CD4-positive, alpha-beta T cell (primary cell): ENCODE results near the gene RAB44. TPM values are rescaled to one million over a fixed set of nuclear protein-coding genes. Genes with fewer than 3 reads are reported as not detected.
A peak's percentile ranks its signal among the peaks of the same experiment; 100 is the strongest.

Source experiments
- ATAC-seq: fragments of 200-7000 bp; cut with Tn5 transposase; one replicate; pipeline ENCODE4 v1.10.0; 2022; ENCODE audit warnings: mild to moderate bottlenecking; ENCODE audit not compliant: poor library complexity
- CTCF ChIA-PET: fragments of 350-600 bp; sonication (Branson Sonifier 250); formaldehyde crosslinking; loops from one replicate; lab custom pipeline; 2021; ENCODE audit warnings: antibody characterized with exemption, inconsistent platforms; lab: Charles Lee
- POLR2A ChIA-PET: fragments of 350-600 bp; sonication (Branson Sonifier 250); formaldehyde crosslinking; loops from one replicate; lab custom pipeline; 2021; ENCODE audit warnings: antibody characterized with exemption, inconsistent platforms; lab: Charles Lee
- DNase-seq, 14 experiments: peaks; one replicate each; pipeline ENCODE4 v3.0.0-alpha.2; 2013 to 2020; ENCODE audit warnings: mixed read lengths in 2 of 14
- H3K27ac ChIP-seq, 2 donors: one replicate each; pipeline versions ENCODE4 v1.5.1 to v1.7.0; 2013; ENCODE audit warnings: low read length in 2 of 2, low read depth in 1 of 2, mild to moderate bottlenecking in 1 of 2
- H3K27me3 ChIP-seq, 2 experiments: 1 replicate in 1 of 2; 2 replicates in 1 of 2; pipeline versions ENCODE4 v1.6.1 to v1.7.0; 2013; ENCODE audit warnings: low read length in 2 of 2, control low read depth in 1 of 2, mild to moderate bottlenecking in 1 of 2, moderate library complexity in 1 of 2; ENCODE audit not compliant: insufficient read depth in 2 of 2, control insufficient read depth in 1 of 2
- H3K36me3 ChIP-seq: one replicate; pipeline ENCODE4 v1.6.1; 2013; ENCODE audit warnings: low read length, control low read depth; ENCODE audit not compliant: insufficient read depth
- H3K4me1 ChIP-seq: one replicate; pipeline ENCODE4 v1.6.1; 2013; ENCODE audit warnings: low read length, control low read depth; ENCODE audit not compliant: insufficient read depth
- H3K4me3 ChIP-seq: one replicate; pipeline ENCODE4 v1.5.1; 2013; ENCODE audit warnings: mild to moderate bottlenecking, low read length, moderate library complexity
- H3K9me3 ChIP-seq, 2 experiments: 1 replicate in 1 of 2; 2 replicates in 1 of 2; pipeline versions ENCODE4 v1.6.1 to v1.7.0; 2013; ENCODE audit warnings: low read length in 2 of 2, mild to moderate bottlenecking in 2 of 2, control low read depth in 1 of 2, moderate library complexity in 1 of 2; ENCODE audit not compliant: control insufficient read depth in 1 of 2, insufficient read depth in 1 of 2
- H3K27ac Mint-ChIP-seq: one replicate; pipeline ENCODE4 v1.8.0; 2020; ENCODE audit warnings: mixed read lengths
- H3K27me3 Mint-ChIP-seq: one replicate; pipeline ENCODE4 v1.8.0; 2021; ENCODE audit warnings: mixed read lengths
- H3K36me3 Mint-ChIP-seq: one replicate; pipeline ENCODE4 v1.8.0; 2021; ENCODE audit warnings: low read depth, mixed read lengths
- H3K4me1 Mint-ChIP-seq: one replicate; pipeline ENCODE4 v1.8.0; 2021; ENCODE audit warnings: low read depth, mixed read lengths
- H3K4me3 Mint-ChIP-seq: one replicate; pipeline ENCODE4 v1.8.0; 2020; ENCODE audit warnings: mild to moderate bottlenecking, mixed read lengths
- H3K9me3 Mint-ChIP-seq: one replicate; pipeline ENCODE4 v1.8.0; 2020; ENCODE audit warnings: mixed read lengths
- CTCF ChIP-seq: fragments of 200-600 bp; IDR thresholded peaks from one replicate; pipeline ENCODE4 v1.8.0; 2022; ENCODE audit warnings: antibody characterized with exemption, mild to moderate bottlenecking
- intact Hi-C, 2 experiments: fragments of 100-400 bp; cut with DNase I in 1 of 2; cut with micrococcal nuclease in 1 of 2; formaldehyde crosslinking; loops; one replicate each; pipeline versions ENCODE4 v1.15.1 to v1.9.0; 2023 to 2025; cut with DNase I, micrococcal nuclease
- total RNA-seq, 174 experiments: library from RNA in 2 of 174; stranded (reverse) in 2 of 174; gene quantifications; one replicate each; pipeline ENCODE4 v1.2.3 and lab custom pipeline; 2021 to 2026

The RAB44 gene
- total RNA-seq, 2 experiments from 2014 or later, result 0.22 TPM

- Histone ChIP-seq H3K27ac (no peak overlapping the region), H3K9me3 (no peaks in the 10 kb centered on the region), H3K4me1 (peaks cover 49% of the 10 kb centered on the region), H3K36me3 (no peaks in the 10 kb centered on the region), H3K27me3 (no peaks in the 10 kb centered on the region), H3K4me3 (no peak overlapping the region)
- H3K4me3 Mint-ChIP-seq, result no peak overlapping the region
- no peaks in the 10 kb centered on the region for H3K27me3 Mint-ChIP-seq
- DNase-seq, result peak; percentile 58 to 88 (median 76)
- H3K36me3 Mint-ChIP-seq, result no peaks in the 10 kb centered on the region
- TF ChIP-seq CTCF, result peak; percentile 98
- CTCF ChIA-PET, result interaction anchor here (0.5 to 2.3 kb wide), 24 partner anchors 9 to 337 kb away, joined by 3 to 22 read pairs (median 4); partner anchors contain the start of genes CDKN1A and MTCH1
- H3K4me1 Mint-ChIP-seq, result peaks cover 46% of the 10 kb centered on the region
- no peak overlapping the region for H3K27ac Mint-ChIP-seq
- no peaks in the 10 kb centered on the region for H3K9me3 Mint-ChIP-seq
- intact Hi-C loops, result loop anchor here (1.0 to 5.0 kb wide), 4 partner anchors 82 to 336 kb away; partner anchors contain the start of gene CDKN1A (in 1 of the 2)
- POLR2A ChIA-PET, result interaction anchor here (0.6 to 1.5 kb wide), 5 partner anchors 12 to 423 kb away, joined by 3 read pairs; no protein-coding TSS in a partner anchor
- ATAC-seq, result peak; percentile 53
These were observed 61.6 kb downstream of the RAB44 start for GRCh38 chr6:36759148-36759759.

- DNase-seq, result no peak
- no peaks in the 10 kb centered on the region for H3K36me3 Mint-ChIP-seq
- H3K9me3 ChIP-seq, result no peaks in the 10 kb centered on the region
- no peak overlapping the region for H3K27ac Mint-ChIP-seq
- H3K4me3 ChIP-seq, result no peak overlapping the region
- ChIA-PET CTCF (interaction anchor here (1.3 kb wide), 1 partner anchor 146 kb away, joined by 4 read pairs; no protein-coding TSS in a partner anchor), POLR2A (interaction anchor here (1.0 to 1.5 kb wide), 2 partner anchors 9 to 142 kb away, joined by 3 read pairs; no protein-coding TSS in a partner anchor)
- intact Hi-C loops, result no loop called here
- H3K27me3 ChIP-seq, result no peaks in the 10 kb centered on the region
- no peaks in the 10 kb centered on the region for H3K9me3 Mint-ChIP-seq
- H3K36me3 ChIP-seq, result no peaks in the 10 kb centered on the region
- peaks cover 31% of the 10 kb centered on the region for H3K4me1 Mint-ChIP-seq
- H3K27ac ChIP-seq, result no peak overlapping the region
- no peaks in the 10 kb centered on the region for H3K27me3 Mint-ChIP-seq
- no peak overlapping the region for H3K4me3 Mint-ChIP-seq
- no peak for TF ChIP-seq CTCF
- no peak for ATAC-seq
- peaks cover 34% of the 10 kb centered on the region for H3K4me1 ChIP-seq
These were observed 63.2 kb downstream of the RAB44 start for GRCh38 chr6:36760685-36761435.

GRCh38 chr6:36762123-36762522 is 64.5 kb downstream of the RAB44 start:
- no peaks in the 10 kb centered on the region for H3K27me3 Mint-ChIP-seq
- Histone ChIP-seq H3K27ac (no peak overlapping the region), H3K27me3 (no peaks in the 10 kb centered on the region), H3K4me3 (no peak overlapping the region), H3K9me3 (no peaks in the 10 kb centered on the region), H3K4me1 (peaks cover 33% of the 10 kb centered on the region), H3K36me3 (no peaks in the 10 kb centered on the region)
- ATAC-seq, result no peak
- DNase-seq, result no peak
- no peaks in the 10 kb centered on the region for H3K9me3 Mint-ChIP-seq
- CTCF ChIA-PET, result no interaction called here
- no peak for TF ChIP-seq CTCF
- H3K36me3 Mint-ChIP-seq, result no peaks in the 10 kb centered on the region
- H3K27ac Mint-ChIP-seq, result no peak overlapping the region
- no peak overlapping the region for H3K4me3 Mint-ChIP-seq
- intact Hi-C loops, result no loop called here
- POLR2A ChIA-PET, result no interaction called here
- peaks cover 25% of the 10 kb centered on the region for H3K4me1 Mint-ChIP-seq
